K562 (cell line): Measurements from ENCODE around the gene SPATA16. TPM values are rescaled to one million over a fixed set of nuclear protein-coding genes. Genes with fewer than 3 reads are reported as not detected.

Experiments used
- ADNP ChIP-seq: fragments of 200-800 bp; sonication (Bioruptor generic); IDR thresholded peaks from 2 replicates; pipeline ENCODE4 v1.6.1; 2016; ENCODE audit warnings: missing genetic modification characterization, missing compliant biosample characterization
- BHLHE40 ChIP-seq: IDR thresholded peaks from 2 replicates; pipeline ENCODE4 v1.6.1; 2011; ENCODE audit warnings: low read length, improper control_type of control experiment
- CREB1 ChIP-seq, 2 experiments: sonication (generic) in 1 of 2; formaldehyde crosslinking in 1 of 2; IDR thresholded peaks; 2 replicates each; pipeline versions ENCODE4 v1.6.1 to v1.8.0; 2012 to 2022; ENCODE audit warnings: inconsistent platforms in 1 of 2, mild to moderate bottlenecking in 1 of 2, missing genetic modification reagents in 1 of 2, moderate library complexity in 1 of 2
- DLX4 ChIP-seq: fragments of 250-450 bp; sonication (Bioruptor Pico); IDR thresholded peaks from 2 replicates; pipeline ENCODE4 v1.6.1; 2021; ENCODE audit warnings: mild to moderate bottlenecking
- EP300 ChIP-seq: IDR thresholded peaks from 2 replicates; pipeline ENCODE4 v1.6.1; 2012; ENCODE audit warnings: low read length, improper control_type of control experiment
- GATA2 ChIP-seq: sonication (generic); formaldehyde crosslinking; IDR thresholded peaks from 2 replicates; pipeline ENCODE4 v1.4.0; 2020; ENCODE audit warnings: mild to moderate bottlenecking, missing genetic modification reagents
- HLTF ChIP-seq: fragments of 450-650 bp; IDR thresholded peaks from 2 replicates; pipeline ENCODE4 v1.6.1; 2016
- JUND ChIP-seq, 2 experiments: IDR thresholded peaks; 2 replicates in 1 of 2; 3 replicates in 1 of 2; pipeline ENCODE4 v1.6.1; 2011; ENCODE audit warnings: borderline replicate concordance in 2 of 2, low read depth in 2 of 2, low read length in 2 of 2, improper control_type of control experiment in 1 of 2, missing biosample characterization in 1 of 2, missing genetic modification characterization in 1 of 2, missing genetic modification reagents in 1 of 2
- MAFG ChIP-seq: fragments of 450-650 bp; conservative IDR thresholded peaks from 2 replicates; pipeline ENCODE4 v1.6.1; 2016; ENCODE audit warnings: missing genetic modification characterization, missing compliant biosample characterization
- MBD2 ChIP-seq: sonication (generic); IDR thresholded peaks from 2 replicates; pipeline ENCODE4 v1.6.1; 2016; ENCODE audit warnings: low read depth, borderline replicate concordance
- MEF2D ChIP-seq: conservative IDR thresholded peaks from 2 replicates; pipeline ENCODE4 v1.6.1; 2016; ENCODE audit warnings: low read depth, missing genetic modification characterization, missing compliant biosample characterization
- MEIS2 ChIP-seq: fragments of 450-650 bp; IDR thresholded peaks from 2 replicates; pipeline ENCODE4 v1.6.1; 2014; ENCODE audit warnings: mild to moderate bottlenecking; ENCODE audit not compliant: partially characterized antibody
- MTA1 ChIP-seq: fragments of 450-650 bp; IDR thresholded peaks from 2 replicates; pipeline ENCODE4 v1.6.1; 2017; ENCODE audit warnings: borderline replicate concordance
- POLR2B ChIP-seq: fragments of 450-650 bp; IDR thresholded peaks from 2 replicates; pipeline ENCODE4 v1.6.1; 2018; ENCODE audit warnings: low read depth; ENCODE audit not compliant: partially characterized antibody
- RBFOX2 ChIP-seq: fragments of 200-400 bp; formaldehyde crosslinking; IDR thresholded peaks from 2 replicates; pipeline ENCODE4 v1.6.1; 2017; ENCODE audit warnings: low read depth, mild to moderate bottlenecking, low read length, moderate library complexity
- RNF2 ChIP-seq: sonication (generic); IDR thresholded peaks from 2 replicates; pipeline ENCODE4 v1.6.1; 2016
- TRIM28 ChIP-seq: fragments of 450-650 bp; IDR thresholded peaks from 2 replicates; pipeline ENCODE4 v1.6.1; 2017
- ZBTB11 ChIP-seq, 3 experiments: fragments of 200-800 bp in 1 of 3; fragments of 250-450 bp in 1 of 3; fragments of 450-650 bp in 1 of 3; sonication (Bioruptor Pico) in 1 of 3; sonication (Bioruptor generic) in 1 of 3; formaldehyde crosslinking in 1 of 3; IDR thresholded peaks; 2 replicates each; pipeline versions ENCODE4 v1.6.1 to v1.8.0; 2016 to 2022; ENCODE audit warnings: mild to moderate bottlenecking in 2 of 3, missing genetic modification characterization in 2 of 3, missing compliant biosample characterization in 1 of 3, moderate library complexity in 1 of 3
- polyA plus RNA-seq, 8 experiments: library from polyadenylated mRNA; depleted of rRNA in 4 of 8; stranded (reverse) in 5 of 8; unstranded in 3 of 8; fragments of >200 nt; fragmentation: Nextera tagmentation in 2 of 8; fragmentation: Illumina TruSeq in 1 of 8; extraction: Ambion mirVana in 2 of 8; extraction: Trizol in 1 of 8; gene quantifications; 2 replicates each; pipeline versions ENCODE4 v1.2.1 to v1.2.3, GENCODE V29; 2011 to 2014; ENCODE audit warnings: inconsistent platforms in 1 of 8, missing spikeins in 1 of 8
- total RNA-seq, 7 experiments: library from RNA; depleted of rRNA in 6 of 7; stranded (reverse); fragments of >200 nt in 6 of 7; fragmentation: Illumina TruSeq in 2 of 7; extraction: Trizol in 2 of 7; gene quantifications; 2 replicates each; pipeline versions ENCODE4 v1.2.1 to v1.2.3, GENCODE V29; 2011 to 2021; ENCODE audit warnings: low replicate concordance in 1 of 7
- TF ChIP-seq, protein P1 (sequence below): fragments of 450-650 bp; IDR thresholded peaks from 2 replicates; pipeline ENCODE4 v1.6.1; 2016; ENCODE audit warnings: missing biosample characterization, missing genetic modification characterization
- TF ChIP-seq, protein P2 (sequence below): IDR thresholded peaks from 2 replicates; pipeline ENCODE4 v1.6.1; 2012; ENCODE audit warnings: low read depth, low read length, improper control_type of control experiment, borderline replicate concordance

The SPATA16 gene
- total and polyA plus RNA-seq, 9 of the 15 experiments (the other 6 are each of a cell fraction or from before 2014, with no cell fraction given) = not detected

GRCh38 chr3:173007079-173007723, 133.8 kb downstream of the SPATA16 start (continued):
- TF ChIP-seq, protein P1, sequence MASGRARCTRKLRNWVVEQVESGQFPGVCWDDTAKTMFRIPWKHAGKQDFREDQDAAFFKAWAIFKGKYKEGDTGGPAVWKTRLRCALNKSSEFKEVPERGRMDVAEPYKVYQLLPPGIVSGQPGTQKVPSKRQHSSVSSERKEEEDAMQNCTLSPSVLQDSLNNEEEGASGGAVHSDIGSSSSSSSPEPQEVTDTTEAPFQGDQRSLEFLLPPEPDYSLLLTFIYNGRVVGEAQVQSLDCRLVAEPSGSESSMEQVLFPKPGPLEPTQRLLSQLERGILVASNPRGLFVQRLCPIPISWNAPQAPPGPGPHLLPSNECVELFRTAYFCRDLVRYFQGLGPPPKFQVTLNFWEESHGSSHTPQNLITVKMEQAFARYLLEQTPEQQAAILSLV (tag) = no peak; the same call in 1 of the 2 replicates
- TF ChIP-seq ADNP (tag) = peak; percentile 36; the same call in 1 of the 2 replicates
- TF ChIP-seq MEF2D (tag) = 0 out of 2 replicates have a peak, but pooled peaks have one; percentile 23
- no peak for TF ChIP-seq MAFG
- TF ChIP-seq POLR2B = peak; percentile 67
- peak; percentile 93 for TF ChIP-seq GATA2
- TF ChIP-seq BHLHE40 = peak; percentile 53; the same call in 1 of the 2 replicates
- peak; percentile 82 for TF ChIP-seq RNF2
- TF ChIP-seq DLX4 (CRISPR knock-in tag) = no peak
- TF ChIP-seq MBD2 = peak; percentile 72
- TF ChIP-seq RBFOX2 = peak; percentile 49
- TF ChIP-seq MTA1 = peak; percentile 89
- TF ChIP-seq HLTF = peak; percentile 84
- peak; percentile 51; the same call in 1 of the 2 replicates for TF ChIP-seq CREB1 (IDR thresholded peaks at IDR 0.05)
- no peak for TF ChIP-seq CREB1 (CRISPR knock-in tag; IDR thresholded peaks at IDR 0.05)
- TF ChIP-seq TRIM28 = peak; percentile 65; the same call in 1 of the 2 replicates
- TF ChIP-seq ZBTB11 (CRISPR knock-in tag; IDR thresholded peaks at IDR 0.05) = 0 out of 6 replicates have a peak, but pooled peaks of 1 of the 3 experiments have one; percentile 36
- TF ChIP-seq, protein P2, sequence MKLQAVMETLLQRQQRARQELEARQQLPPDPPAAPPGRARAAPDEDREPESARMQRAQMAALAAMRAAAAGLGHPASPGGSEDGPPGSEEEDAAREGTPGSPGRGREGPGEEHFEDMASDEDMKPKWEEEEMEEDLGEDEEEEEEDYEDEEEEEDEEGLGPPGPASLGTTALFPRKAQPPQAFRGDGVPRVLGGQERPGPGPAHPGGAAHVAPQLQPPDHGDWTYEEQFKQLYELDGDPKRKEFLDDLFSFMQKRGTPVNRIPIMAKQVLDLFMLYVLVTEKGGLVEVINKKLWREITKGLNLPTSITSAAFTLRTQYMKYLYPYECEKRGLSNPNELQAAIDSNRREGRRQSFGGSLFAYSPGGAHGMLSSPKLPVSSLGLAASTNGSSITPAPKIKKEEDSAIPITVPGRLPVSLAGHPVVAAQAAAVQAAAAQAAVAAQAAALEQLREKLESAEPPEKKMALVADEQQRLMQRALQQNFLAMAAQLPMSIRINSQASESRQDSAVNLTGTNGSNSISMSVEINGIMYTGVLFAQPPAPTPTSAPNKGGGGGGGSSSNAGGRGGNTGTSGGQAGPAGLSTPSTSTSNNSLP = peak; percentile 97
- TF ChIP-seq JUND (IDR thresholded peaks at IDR 0.05; ENCODE audit: borderline replicate concordance, low read depth, low read length) = peak; percentile 82
- peak; percentile 76; the same call in 1 of the 3 replicates for TF ChIP-seq JUND (tag; IDR thresholded peaks at IDR 0.05; ENCODE audit: borderline replicate concordance, low read depth, low read length)
- peak; percentile 69 for TF ChIP-seq MEIS2
- peak; percentile 99 for TF ChIP-seq EP300
